Panc1 (cell line): ENCODE data around the gene KCNN2. TPM values are rescaled to one million over a fixed set of nuclear protein-coding genes. Genes with fewer than 3 reads are reported as not detected.

Experiments used
- ATAC-seq: fragments of 200-7000 bp; cut with Tn5 transposase; 2 replicates; pipeline ENCODE4 v1.9.1; 2020; ENCODE audit warnings: mild to moderate bottlenecking, moderate library complexity
- BruUV-seq: library from RNA; stranded (reverse); fragments of 400-500 nt; replicated peaks from 2 replicates; lab custom pipeline; 2021; lab: Mats Ljungman, UMichigan
- CTCF ChIA-PET: fragments of 300-600 bp; sonication (Branson Sonifier 250); formaldehyde crosslinking; loops from one replicate; lab custom pipeline; 2022; ENCODE audit warnings: antibody characterized with exemption; lab: Charles Lee
- POLR2A ChIA-PET: fragments of 300-600 bp; sonication (Branson Sonifier 250); formaldehyde crosslinking; loops from one replicate; lab custom pipeline; 2022; ENCODE audit warnings: antibody characterized with exemption; lab: Charles Lee
- DNase-seq: peaks from one replicate; pipeline ENCODE4 v3.0.0-alpha.2; 2010; ENCODE audit warnings: low read depth, low spot score
- H3K27ac ChIP-seq: 2 replicates; pipeline ENCODE4 v1.5.1; 2011; ENCODE audit warnings: mild to moderate bottlenecking, low read length, inconsistent platforms
- H3K27me3 ChIP-seq: fragments of 200-500 bp; sonication (Bioruptor generic); 2 replicates; pipeline ENCODE4 v1.6.0; 2014; ENCODE audit warnings: low read length, inconsistent platforms; ENCODE audit not compliant: control insufficient read depth, insufficient read depth
- H3K36me3 ChIP-seq: fragments of 200-500 bp; sonication (Bioruptor generic); 2 replicates; pipeline ENCODE4 v1.5.1; 2014; ENCODE audit warnings: inconsistent platforms, mild to moderate bottlenecking, low read length, moderate library complexity; ENCODE audit not compliant: control insufficient read depth, insufficient read depth
- H3K4me1 ChIP-seq: 2 replicates; pipeline ENCODE4 v1.5.1; 2011; ENCODE audit warnings: inconsistent platforms, mild to moderate bottlenecking, low read length, moderate library complexity; ENCODE audit not compliant: control insufficient read depth, insufficient read depth
- H3K4me3 ChIP-seq, 2 experiments: 2 replicates each; pipeline ENCODE4 v1.5.1; 2011 to 2012; ENCODE audit warnings: low read depth in 2 of 2, low read length in 2 of 2, mild to moderate bottlenecking in 2 of 2, inconsistent platforms in 1 of 2, moderate library complexity in 1 of 2
- H3K9me3 ChIP-seq: fragments of 200-500 bp; sonication (Bioruptor generic); 2 replicates; pipeline ENCODE4 v1.5.1; 2014; ENCODE audit warnings: low read depth, mild to moderate bottlenecking, inconsistent platforms, low read length, moderate library complexity; ENCODE audit not compliant: control insufficient read depth, insufficient read depth
- POLR2AphosphoS5 ChIP-seq: IDR thresholded peaks from 2 replicates; pipeline ENCODE4 v1.6.1; 2012; ENCODE audit warnings: mild to moderate bottlenecking, low read depth, low read length, moderate library complexity
- SIN3A ChIP-seq: IDR thresholded peaks from 2 replicates; pipeline ENCODE4 v1.6.1; 2012; ENCODE audit warnings: low read depth, mild to moderate bottlenecking, low read length, moderate library complexity, borderline replicate concordance; ENCODE audit not compliant: insufficient read depth
- TCF7L2 ChIP-seq: IDR thresholded peaks from 2 replicates; pipeline ENCODE4 v1.6.1; 2011; ENCODE audit warnings: mild to moderate bottlenecking, low read depth, low read length, inconsistent platforms
- in situ Hi-C: cut with HindIII; loops from 2 replicates; pipeline ENCODE4 v1.10.0; 2016; ENCODE audit warnings: low sequenced_read_pairs, low pct_unique_long_range_greater_than_20kb
- intact Hi-C: fragments of 100-400 bp; cut with micrococcal nuclease; formaldehyde crosslinking; loops from one replicate; pipeline ENCODE4 v1.10.0; 2022; ENCODE audit not compliant: unreplicated experiment
- total RNA-seq: library from RNA; stranded (reverse); gene quantifications from one replicate; pipeline ENCODE4 v1.2.1, GENCODE V29; 2021; ENCODE audit not compliant: unreplicated experiment
- TF ChIP-seq, protein P1 (sequence below): fragments of 450-650 bp; IDR thresholded peaks from 2 replicates; pipeline ENCODE4 v1.5.1; 2017; ENCODE audit warnings: mild to moderate bottlenecking
- TF ChIP-seq, protein P2 (sequence below), 2 experiments: IDR thresholded peaks; 2 replicates each; pipeline ENCODE4 v1.6.1; 2011 to 2012; ENCODE audit warnings: low read depth in 2 of 2, control low read depth in 1 of 2, low read length in 1 of 2, mild to moderate bottlenecking in 1 of 2, moderate library complexity in 1 of 2; ENCODE audit not compliant: insufficient read depth in 1 of 2

The KCNN2 gene
- total RNA-seq, 1 experiment from 2014 or later, result not detected

DNA sequence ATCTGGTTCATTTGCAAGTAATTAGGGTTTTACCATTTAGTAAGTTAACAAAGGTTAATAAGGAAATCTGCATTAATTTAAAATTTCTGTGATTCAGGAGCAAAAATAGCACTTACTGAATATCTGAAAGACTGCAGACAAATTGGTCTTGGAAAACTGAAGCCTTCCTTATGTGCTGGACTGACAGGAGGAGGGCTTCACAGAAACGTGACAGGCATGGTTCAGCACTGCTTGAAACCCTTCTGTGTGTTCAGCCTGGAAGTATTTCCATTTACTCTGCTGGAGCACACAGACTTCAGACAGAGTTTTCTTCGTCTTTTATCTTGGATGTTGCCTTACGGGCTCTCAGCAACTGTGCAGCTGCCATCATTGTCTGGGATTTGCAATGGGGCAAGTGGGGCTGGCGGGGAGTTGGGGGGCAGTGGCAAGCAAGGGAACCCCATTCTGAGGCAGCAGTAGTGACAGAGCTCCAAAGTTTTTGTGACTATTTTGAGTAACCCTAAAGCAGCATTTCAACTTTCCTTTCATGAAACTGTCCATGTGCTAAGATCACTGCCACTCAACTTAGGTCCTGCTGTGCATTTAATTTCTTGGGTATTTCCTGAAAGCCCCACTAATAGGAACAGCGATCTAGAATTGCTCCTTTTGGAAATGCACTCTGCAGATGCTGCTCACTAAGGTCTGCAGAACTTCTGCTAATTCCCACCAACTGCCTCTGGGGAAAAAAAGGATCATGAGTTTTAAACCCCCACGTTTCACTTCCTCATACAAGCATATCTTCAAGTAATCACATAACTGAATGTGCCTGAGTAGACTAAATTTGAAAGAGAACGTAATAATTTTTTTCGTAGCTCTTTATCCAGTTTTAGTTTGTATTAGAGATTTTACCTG, 56.6 kb downstream of the KCNN2 start:
- H3K4me1 ChIP-seq, result no peaks in the 10 kb centered on the region
- no peak overlapping the region for H3K27ac ChIP-seq
- no peak for TF ChIP-seq SIN3A
- TF ChIP-seq, protein P1, sequence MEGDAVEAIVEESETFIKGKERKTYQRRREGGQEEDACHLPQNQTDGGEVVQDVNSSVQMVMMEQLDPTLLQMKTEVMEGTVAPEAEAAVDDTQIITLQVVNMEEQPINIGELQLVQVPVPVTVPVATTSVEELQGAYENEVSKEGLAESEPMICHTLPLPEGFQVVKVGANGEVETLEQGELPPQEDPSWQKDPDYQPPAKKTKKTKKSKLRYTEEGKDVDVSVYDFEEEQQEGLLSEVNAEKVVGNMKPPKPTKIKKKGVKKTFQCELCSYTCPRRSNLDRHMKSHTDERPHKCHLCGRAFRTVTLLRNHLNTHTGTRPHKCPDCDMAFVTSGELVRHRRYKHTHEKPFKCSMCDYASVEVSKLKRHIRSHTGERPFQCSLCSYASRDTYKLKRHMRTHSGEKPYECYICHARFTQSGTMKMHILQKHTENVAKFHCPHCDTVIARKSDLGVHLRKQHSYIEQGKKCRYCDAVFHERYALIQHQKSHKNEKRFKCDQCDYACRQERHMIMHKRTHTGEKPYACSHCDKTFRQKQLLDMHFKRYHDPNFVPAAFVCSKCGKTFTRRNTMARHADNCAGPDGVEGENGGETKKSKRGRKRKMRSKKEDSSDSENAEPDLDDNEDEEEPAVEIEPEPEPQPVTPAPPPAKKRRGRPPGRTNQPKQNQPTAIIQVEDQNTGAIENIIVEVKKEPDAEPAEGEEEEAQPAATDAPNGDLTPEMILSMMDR, result no peak
- no peak for TF ChIP-seq TCF7L2
- no peak for TF ChIP-seq POLR2AphosphoS5
- TF ChIP-seq, protein P2, sequence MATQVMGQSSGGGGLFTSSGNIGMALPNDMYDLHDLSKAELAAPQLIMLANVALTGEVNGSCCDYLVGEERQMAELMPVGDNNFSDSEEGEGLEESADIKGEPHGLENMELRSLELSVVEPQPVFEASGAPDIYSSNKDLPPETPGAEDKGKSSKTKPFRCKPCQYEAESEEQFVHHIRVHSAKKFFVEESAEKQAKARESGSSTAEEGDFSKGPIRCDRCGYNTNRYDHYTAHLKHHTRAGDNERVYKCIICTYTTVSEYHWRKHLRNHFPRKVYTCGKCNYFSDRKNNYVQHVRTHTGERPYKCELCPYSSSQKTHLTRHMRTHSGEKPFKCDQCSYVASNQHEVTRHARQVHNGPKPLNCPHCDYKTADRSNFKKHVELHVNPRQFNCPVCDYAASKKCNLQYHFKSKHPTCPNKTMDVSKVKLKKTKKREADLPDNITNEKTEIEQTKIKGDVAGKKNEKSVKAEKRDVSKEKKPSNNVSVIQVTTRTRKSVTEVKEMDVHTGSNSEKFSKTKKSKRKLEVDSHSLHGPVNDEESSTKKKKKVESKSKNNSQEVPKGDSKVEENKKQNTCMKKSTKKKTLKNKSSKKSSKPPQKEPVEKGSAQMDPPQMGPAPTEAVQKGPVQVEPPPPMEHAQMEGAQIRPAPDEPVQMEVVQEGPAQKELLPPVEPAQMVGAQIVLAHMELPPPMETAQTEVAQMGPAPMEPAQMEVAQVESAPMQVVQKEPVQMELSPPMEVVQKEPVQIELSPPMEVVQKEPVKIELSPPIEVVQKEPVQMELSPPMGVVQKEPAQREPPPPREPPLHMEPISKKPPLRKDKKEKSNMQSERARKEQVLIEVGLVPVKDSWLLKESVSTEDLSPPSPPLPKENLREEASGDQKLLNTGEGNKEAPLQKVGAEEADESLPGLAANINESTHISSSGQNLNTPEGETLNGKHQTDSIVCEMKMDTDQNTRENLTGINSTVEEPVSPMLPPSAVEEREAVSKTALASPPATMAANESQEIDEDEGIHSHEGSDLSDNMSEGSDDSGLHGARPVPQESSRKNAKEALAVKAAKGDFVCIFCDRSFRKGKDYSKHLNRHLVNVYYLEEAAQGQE (IDR thresholded peaks at IDR 0.05; ENCODE audit: insufficient read depth in 1 of 2, low read depth in 2 of 2, low read length in 1 of 2), result no peak
- H3K9me3 ChIP-seq, result no peaks in the 10 kb centered on the region
- intact Hi-C loops (no loop called here), in situ Hi-C loops (no loop called here)
- no peaks in the 10 kb centered on the region for H3K36me3 ChIP-seq
- ChIA-PET CTCF (no interaction called here), POLR2A (no interaction called here)
- no peak for ATAC-seq
- H3K27me3 ChIP-seq, result peaks cover 2% of the 10 kb centered on the region; the same call in 1 of the 2 replicates
- no peak for DNase-seq
- no peak overlapping the region for H3K4me3 ChIP-seq
- BruUV-seq, result no TSS peak

DNA sequence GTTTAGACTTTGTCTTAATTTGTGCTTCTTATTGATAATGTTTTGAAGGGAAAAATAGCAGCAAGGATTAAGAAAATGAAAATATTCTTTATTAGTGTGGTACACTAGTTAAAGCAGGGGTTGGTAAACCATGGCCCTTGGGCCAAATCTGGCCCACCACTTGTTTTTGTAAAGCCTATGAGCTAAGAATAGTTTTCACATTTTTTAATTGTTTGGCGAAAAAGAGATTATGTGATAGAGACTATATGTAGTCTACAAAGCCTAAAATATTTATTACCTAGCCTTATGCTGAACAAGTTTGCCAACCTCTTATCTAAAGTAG, 57.2 kb downstream of the KCNN2 start:
- Histone ChIP-seq H3K9me3 (no peaks in the 10 kb centered on the region), H3K27me3 (peaks cover 2% of the 10 kb centered on the region; the same call in 1 of the 2 replicates), H3K4me3 (no peak overlapping the region), H3K27ac (no peak overlapping the region), H3K36me3 (no peaks in the 10 kb centered on the region), H3K4me1 (no peaks in the 10 kb centered on the region)
- ChIA-PET CTCF (no interaction called here), POLR2A (no interaction called here)
- TF ChIP-seq POLR2AphosphoS5 (no peak), SIN3A (no peak), TCF7L2 (no peak)
- TF ChIP-seq, protein P1, result no peak
- TF ChIP-seq, protein P2 (IDR thresholded peaks at IDR 0.05; ENCODE audit: insufficient read depth in 1 of 2, low read depth in 2 of 2, low read length in 1 of 2), result no peak
- in situ Hi-C loops (no loop called here), intact Hi-C loops (no loop called here)
- ATAC-seq, result no peak
- BruUV-seq, result no TSS peak
- DNase-seq, result no peak
